ENCODE results near the gene PCDH12. TPM values are rescaled to one million over a fixed set of nuclear protein-coding genes. Genes with fewer than 3 reads are reported as not detected.

PCDH12 gene
- total and polyA plus RNA-seq, 2 donors (not counting 1 experiment from before 2014, with no cell fraction given) = 0.01 TPM; not detected in 1

GRCh38 chr5:141935538-141935937, 22.5 kb downstream of the PCDH12 start:
- no peak for TF ChIP-seq CTCF (IDR thresholded peaks at IDR 0.05)
- no peak for TF ChIP-seq EZH2 (IDR thresholded peaks at IDR 0.05; ENCODE audit: borderline replicate concordance, insufficient read depth, low read depth, low read length, poor library complexity, severe bottlenecking)
- Mint-ChIP-seq H3K27ac (no peak overlapping the region), H3K4me1 (no peaks in the 10 kb centered on the region), H3K9me3 (ENCODE audit: insufficient read depth) (no peaks in the 10 kb centered on the region), H3K27me3 (no peaks in the 10 kb centered on the region), H3K4me3 (no peak overlapping the region)
- Histone ChIP-seq H3K9ac (ENCODE audit: low read length) (no peak overlapping the region), H4K20me1 (ENCODE audit: control insufficient read depth, insufficient read depth, low read length, poor library complexity, severe bottlenecking) (no peaks in the 10 kb centered on the region), H3K27ac (ENCODE audit: low read length in 2 of 2) (no peak overlapping the region), H3K9me3 (ENCODE audit: control extremely low read depth in 1 of 3, control insufficient read depth in 2 of 3, insufficient read depth in 1 of 3, low read length in 2 of 3) (no peaks in the 10 kb centered on the region), H3K4me1 (ENCODE audit: control insufficient read depth in 2 of 2, insufficient read depth in 2 of 2, low read length in 2 of 2) (no peaks in the 10 kb centered on the region), H3K4me2 (replicated peaks; ENCODE audit: low read depth, low read length, poor library complexity, severe bottlenecking) (no peak overlapping the region), H3K36me3 (replicated peaks in 1 of 2; ENCODE audit: control extremely low read depth in 1 of 2, control insufficient read depth in 1 of 2, extremely low read depth in 1 of 2, insufficient read depth in 2 of 2, low read length in 1 of 2) (peaks cover 11 to 77% of the 10 kb centered on the region in 2 experiments), H3K27me3 (replicated peaks in 1 of 4; ENCODE audit: control extremely low read depth in 1 of 4, control insufficient read depth in 3 of 4, insufficient read depth in 4 of 4, low read length in 3 of 4) (no peaks in the 10 kb centered on the region), H2AFZ (ENCODE audit: insufficient read depth, low read depth, low read length, poor library complexity, severe bottlenecking) (no peak overlapping the region), H3K4me3 (ENCODE audit: control extremely low read depth in 1 of 5, extremely low read depth in 1 of 5, insufficient read depth in 1 of 5, low read depth in 2 of 5, low read length in 4 of 5) (no peak overlapping the region), H3K79me2 (ENCODE audit: control insufficient read depth, insufficient read depth, low read length) (no peaks in the 10 kb centered on the region)
- ChIA-PET POLR2A (no interaction called here), CTCF (no interaction called here)
- intact Hi-C loops (cut with micrococcal nuclease) = no loop called here
- ATAC-seq (ENCODE audit: low read depth) (no peak), DNase-seq (no peak)
- WGBS (ENCODE audit: insufficient coverage) = 100% methylated on average over 1 of the region's 4 CpGs

GRCh38 chr5:141934099-141934844, 23.7 kb downstream of the PCDH12 start:
- Histone ChIP-seq H3K27ac (ENCODE audit: low read length in 2 of 2) (no peak overlapping the region), H4K20me1 (ENCODE audit: control insufficient read depth, insufficient read depth, low read length, poor library complexity, severe bottlenecking) (peaks cover 9% of the 10 kb centered on the region), H3K27me3 (replicated peaks in 1 of 4; ENCODE audit: control extremely low read depth in 1 of 4, control insufficient read depth in 3 of 4, insufficient read depth in 4 of 4, low read length in 3 of 4) (no peaks in the 10 kb centered on the region), H2AFZ (ENCODE audit: insufficient read depth, low read depth, low read length, poor library complexity, severe bottlenecking) (no peak overlapping the region), H3K79me2 (ENCODE audit: control insufficient read depth, insufficient read depth, low read length) (peaks cover 7% of the 10 kb centered on the region), H3K9me3 (ENCODE audit: control extremely low read depth in 1 of 3, control insufficient read depth in 2 of 3, insufficient read depth in 1 of 3, low read length in 2 of 3) (no peaks in the 10 kb centered on the region), H3K36me3 (replicated peaks in 1 of 2; ENCODE audit: control extremely low read depth in 1 of 2, control insufficient read depth in 1 of 2, extremely low read depth in 1 of 2, insufficient read depth in 2 of 2, low read length in 1 of 2) (peaks cover 11 to 83% of the 10 kb centered on the region in 2 experiments), H3K4me2 (replicated peaks; ENCODE audit: low read depth, low read length, poor library complexity, severe bottlenecking) (no peak overlapping the region), H3K4me1 (ENCODE audit: control insufficient read depth in 2 of 2, insufficient read depth in 2 of 2, low read length in 2 of 2) (no peaks in the 10 kb centered on the region), H3K4me3 (ENCODE audit: control extremely low read depth in 1 of 5, extremely low read depth in 1 of 5, insufficient read depth in 1 of 5, low read depth in 2 of 5, low read length in 4 of 5) (no peak overlapping the region), H3K9ac (ENCODE audit: low read length) (no peak overlapping the region)
- Mint-ChIP-seq H3K27me3 (no peaks in the 10 kb centered on the region), H3K4me1 (no peaks in the 10 kb centered on the region), H3K27ac (no peak overlapping the region), H3K9me3 (ENCODE audit: insufficient read depth) (no peaks in the 10 kb centered on the region), H3K4me3 (no peak overlapping the region)
- intact Hi-C loops (cut with micrococcal nuclease) = no loop called here
- ATAC-seq (ENCODE audit: low read depth) (no peak), DNase-seq (no peak)
- TF ChIP-seq CTCF (IDR thresholded peaks at IDR 0.05) = no peak
- TF ChIP-seq EZH2 (IDR thresholded peaks at IDR 0.05; ENCODE audit: borderline replicate concordance, insufficient read depth, low read depth, low read length, poor library complexity, severe bottlenecking) = no peak
- POLR2A ChIA-PET = interaction anchor here (0.7 kb wide), 1 partner anchor 20 kb away, joined by 3 read pairs; no protein-coding TSS in a partner anchor
- CTCF ChIA-PET = no interaction called here
- 98% methylated on average over 9 of the region's 11 CpGs for WGBS (ENCODE audit: insufficient coverage)
